Right lobe of liver (tissue), 6 donors: Measurements from ENCODE around the gene IL1RN. TPM values are rescaled to one million over a fixed set of nuclear protein-coding genes. Genes with fewer than 3 reads are reported as not detected.

Experiments
- ATAC-seq, 4 donors: fragments of 200-7000 bp; cut with Tn5 transposase; one replicate each; pipeline ENCODE4 v1.9.1; 2020; ENCODE audit warnings: mild to moderate bottlenecking in 4 of 4, moderate library complexity in 4 of 4
- DNase-seq, 3 donors: peaks; one replicate each; pipeline ENCODE4 v3.0.0-alpha.2; 2020
- H3K27ac ChIP-seq, 3 donors: fragments of 200-600 bp; one replicate each; pipeline ENCODE4 v1.8.0; 2022
- H3K27me3 ChIP-seq, 2 donors: fragments of 200-600 bp; one replicate each; pipeline ENCODE4 v1.8.0; 2022
- H3K36me3 ChIP-seq, 4 donors: fragments of 200-600 bp; sonication (generic) in 1 of 4; one replicate each; pipeline versions ENCODE4 v1.5.1 to v1.8.0; 2017 to 2022; ENCODE audit warnings: control low read depth in 1 of 4
- H3K4me1 ChIP-seq, 4 donors: fragments of 200-600 bp; sonication (generic) in 1 of 4; one replicate each; pipeline versions ENCODE4 v1.5.1 to v1.8.0; 2017 to 2022; ENCODE audit warnings: control low read depth in 1 of 4
- H3K4me3 ChIP-seq, 3 donors: fragments of 200-600 bp; one replicate each; pipeline ENCODE4 v1.8.0; 2022
- H3K9me3 ChIP-seq, 4 donors: fragments of 200-600 bp; sonication (generic) in 1 of 4; one replicate each; pipeline versions ENCODE4 v1.5.1 to v1.8.0; 2017 to 2022; ENCODE audit warnings: control low read depth in 1 of 4
- CTCF ChIP-seq, 4 donors: fragments of 200-600 bp in 3 of 4; fragments of 450-650 bp in 1 of 4; IDR thresholded peaks; one replicate each; pipeline versions ENCODE4 v1.5.1 to v1.8.0; 2016 to 2022; ENCODE audit warnings: antibody characterized with exemption in 4 of 4, mild to moderate bottlenecking in 2 of 4
- POLR2A ChIP-seq: fragments of 450-650 bp; IDR thresholded peaks from one replicate; pipeline ENCODE4 v1.6.1; 2017; ENCODE audit warnings: antibody characterized with exemption, mild to moderate bottlenecking
- WGBS: methylation state at CpG from one replicate; pipeline ENCODE4 v1.1.6; 2018; ENCODE audit warnings: low coverage, low lambda C conversion rate; ENCODE audit not compliant: insufficient coverage; ENCODE audit errors: missing lambda C conversion rate; 5-methylcytosine and 5-hydroxymethylcytosine counted together
- intact Hi-C, 2 donors: fragments of 100-400 bp; cut with DNase I; formaldehyde crosslinking; loops; one replicate each; pipeline versions ENCODE4 v1.11.2 to v1.14.1; 2022
- total RNA-seq, 6 experiments: library from RNA; depleted of rRNA in 2 of 6; stranded (reverse); fragments of >200 nt in 2 of 6; fragmentation: NEBNext Ultra II Directional in 3 of 6; extraction: Animal tissue kit (Norgen Biotek cat#: 25700) in 3 of 6; gene quantifications; one replicate each; pipeline versions ENCODE4 v1.1.0 to v1.2.4, GENCODE V29; 2016 to 2023
- donor health status: DM: no; HTN: yes; CAD: no.
- donor health status: DM: no; HTN: no; CAD: no.
- donor health status: DM: no; HTN: no; CAD: no.
- donor health status: DM: no; HTN: yes; CAD: no.
- donor health status: DM: no; HTN: yes; CAD: no.

The IL1RN gene
- total RNA-seq, 6 experiments from 2014 or later, result 14.5 to 98.1 (median 43.9) TPM

GRCh38 chr2:113120861-113121260, 6.5 kb upstream of the IL1RN start:
- DNase-seq (no peak), ATAC-seq (no peak)
- TF ChIP-seq CTCF (IDR thresholded peaks at IDR 0.05), result no peak
- Histone ChIP-seq H3K27me3 (no peaks in the 10 kb centered on the region), H3K4me3 (no peak overlapping the region), H3K36me3 (no peaks in the 10 kb centered on the region), H3K4me1 (peaks cover 0 to 21% (median 7%) of the 10 kb centered on the region in 4 donors), H3K9me3 (no peaks in the 10 kb centered on the region), H3K27ac (no peak overlapping the region)
- intact Hi-C loops, result no loop called here
- 86% methylated on average over 3 of the region's 3 CpGs for WGBS

- ATAC-seq (peak; percentile 48 to 71 (median 58)), DNase-seq (no peak)
- WGBS, result 31% methylated on average over 4 of the region's 4 CpGs
Measured at GRCh38 chr2:113122364-113122763, 5.0 kb upstream of the IL1RN start.

GRCh38 chr2:113123726-113124125, 3.7 kb upstream of the IL1RN start:
- DNase-seq (no peak), ATAC-seq (no peak)
- TF ChIP-seq POLR2A, result no peak
- Histone ChIP-seq H3K4me3 (no peak overlapping the region), H3K36me3 (no peaks in the 10 kb centered on the region), H3K9me3 (no peaks in the 10 kb centered on the region), H3K4me1 (peaks cover 0 to 24% (median 10%) of the 10 kb centered on the region in 4 donors), H3K27me3 (no peaks in the 10 kb centered on the region), H3K27ac (peak overlapping the region in 2 of 3 donors; percentile 90 to 97)
- WGBS, result 65% methylated on average over 2 of the region's 3 CpGs
- intact Hi-C loops, result no loop called here

More at GRCh38 chr2:113122364-113122763, 5.0 kb upstream of the IL1RN start:
- peaks cover 0 to 21% (median 10%) of the 10 kb centered on the region in 4 donors for H3K4me1 ChIP-seq
- H3K4me3 ChIP-seq, result no peak overlapping the region
- TF ChIP-seq POLR2A (peak; percentile 21), CTCF (IDR thresholded peaks at IDR 0.05) (no peak)
- intact Hi-C loops, result no loop called here
- no peaks in the 10 kb centered on the region for H3K36me3 ChIP-seq
- H3K9me3 ChIP-seq, result no peaks in the 10 kb centered on the region
- peak overlapping the region; percentile 35 to 90 (median 89) for H3K27ac ChIP-seq
- no peaks in the 10 kb centered on the region for H3K27me3 ChIP-seq

- Histone ChIP-seq H3K4me1 (peaks cover 0 to 30% (median 13%) of the 10 kb centered on the region in 4 donors), H3K36me3 (peaks cover 0 to 2% (median 0%) of the 10 kb centered on the region in 4 donors), H3K27me3 (no peaks in the 10 kb centered on the region), H3K27ac (peak overlapping the region in 2 of 3 donors; percentile 90 to 97), H3K4me3 (no peak overlapping the region), H3K9me3 (no peaks in the 10 kb centered on the region)
- intact Hi-C loops, result no loop called here
- TF ChIP-seq CTCF (IDR thresholded peaks at IDR 0.05), result no peak
- TF ChIP-seq POLR2A, result peak; percentile 13
- ATAC-seq (peak in 1 of 4 donors; percentile 19), DNase-seq (peak in 1 of 3 donors; percentile 44)
- 31% methylated on average over 9 of the region's 12 CpGs for whole genome bisulfite sequencing
Measured at GRCh38 chr2:113124181-113124961, 3.0 kb upstream of the IL1RN start.
